DND-41 (cell line): Measurements from ENCODE around the gene EHMT1.

ENCODE experiments used
- EZH2 ChIP-seq: IDR thresholded peaks from 3 replicates; pipeline ENCODE4 v1.6.1; 2012; ENCODE audit warnings: borderline replicate concordance, low read depth, mild to moderate bottlenecking, moderate library complexity, low read length, inconsistent platforms; ENCODE audit not compliant: severe bottlenecking
- TF ChIP-seq, protein P1 (sequence below): IDR thresholded peaks from 2 replicates; pipeline ENCODE4 v1.5.1; 2012; ENCODE audit warnings: borderline replicate concordance, low read length, moderate library complexity, mild to moderate bottlenecking; ENCODE audit not compliant: poor library complexity, severe bottlenecking; ENCODE audit errors: extremely low read depth

DNA sequence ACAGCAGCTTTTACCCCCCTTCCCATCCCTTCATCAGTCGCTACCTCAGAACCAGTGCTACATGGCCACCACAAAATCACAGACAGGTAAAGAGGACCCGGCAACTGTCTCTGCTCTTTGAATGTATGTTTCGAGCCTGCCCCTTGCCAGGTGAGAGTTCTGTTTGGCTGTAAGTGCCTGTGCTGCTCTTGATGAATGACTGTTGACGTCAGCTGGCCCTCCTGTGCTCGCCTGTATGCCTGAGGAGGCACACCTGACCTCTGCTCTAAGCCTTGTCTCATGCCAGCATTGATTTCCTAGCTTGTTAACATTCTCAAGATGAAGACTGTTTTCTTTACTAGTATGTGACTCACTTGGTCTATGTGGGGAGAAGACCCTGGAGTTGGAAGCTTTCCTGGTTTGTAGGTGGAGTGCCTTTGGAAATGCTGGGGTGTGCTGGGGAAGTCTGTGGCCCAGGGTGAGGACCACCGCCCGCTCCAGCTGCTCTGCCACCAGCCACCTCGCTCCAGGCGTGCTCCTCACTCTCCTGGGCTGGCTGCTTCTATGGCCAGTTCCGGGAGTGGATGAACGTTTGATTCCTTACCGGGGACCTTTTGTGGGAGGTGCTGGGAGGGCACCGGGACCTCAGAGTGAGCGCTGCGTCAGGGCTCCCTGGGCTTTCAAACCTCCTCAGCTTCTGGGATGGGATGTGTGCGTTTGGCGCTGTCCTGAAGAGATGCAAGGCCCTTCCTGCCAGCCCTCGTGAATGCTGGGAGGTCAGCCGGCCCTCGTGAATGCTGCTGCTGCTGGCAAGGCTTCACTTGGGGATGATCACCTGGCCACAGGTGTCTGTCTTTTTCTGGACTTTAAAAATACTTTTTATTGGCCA, 109.9 kb downstream of the EHMT1 start:
- TF ChIP-seq, protein P1, sequence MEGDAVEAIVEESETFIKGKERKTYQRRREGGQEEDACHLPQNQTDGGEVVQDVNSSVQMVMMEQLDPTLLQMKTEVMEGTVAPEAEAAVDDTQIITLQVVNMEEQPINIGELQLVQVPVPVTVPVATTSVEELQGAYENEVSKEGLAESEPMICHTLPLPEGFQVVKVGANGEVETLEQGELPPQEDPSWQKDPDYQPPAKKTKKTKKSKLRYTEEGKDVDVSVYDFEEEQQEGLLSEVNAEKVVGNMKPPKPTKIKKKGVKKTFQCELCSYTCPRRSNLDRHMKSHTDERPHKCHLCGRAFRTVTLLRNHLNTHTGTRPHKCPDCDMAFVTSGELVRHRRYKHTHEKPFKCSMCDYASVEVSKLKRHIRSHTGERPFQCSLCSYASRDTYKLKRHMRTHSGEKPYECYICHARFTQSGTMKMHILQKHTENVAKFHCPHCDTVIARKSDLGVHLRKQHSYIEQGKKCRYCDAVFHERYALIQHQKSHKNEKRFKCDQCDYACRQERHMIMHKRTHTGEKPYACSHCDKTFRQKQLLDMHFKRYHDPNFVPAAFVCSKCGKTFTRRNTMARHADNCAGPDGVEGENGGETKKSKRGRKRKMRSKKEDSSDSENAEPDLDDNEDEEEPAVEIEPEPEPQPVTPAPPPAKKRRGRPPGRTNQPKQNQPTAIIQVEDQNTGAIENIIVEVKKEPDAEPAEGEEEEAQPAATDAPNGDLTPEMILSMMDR = no peak
- no peak for TF ChIP-seq EZH2
